ENCODE measurements around the gene PRIMPOL.

DNA sequence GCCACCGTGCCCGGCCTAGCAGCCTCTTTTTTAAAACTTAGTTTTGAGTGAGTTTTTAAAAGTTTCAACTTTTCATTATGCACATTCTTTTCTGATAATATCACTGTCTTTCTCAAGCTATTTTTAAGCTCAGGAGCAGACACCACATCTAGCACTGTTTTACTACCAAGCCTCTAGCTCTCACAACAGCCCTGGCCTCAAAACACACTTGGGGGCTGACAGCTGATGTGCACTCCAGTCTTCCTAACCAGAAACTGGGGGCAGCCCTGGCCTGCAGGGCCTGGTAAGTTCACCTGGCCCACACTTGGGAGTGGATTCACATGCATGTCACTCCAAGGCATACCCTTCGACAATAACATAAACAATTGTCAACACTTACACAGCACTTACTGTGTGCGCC lies 50.4 kb downstream of the PRIMPOL start:
- TF ChIP-seq ZNF316 (IDR thresholded peaks at IDR 0.05) (no peak), TCF7L2 (IDR thresholded peaks at IDR 0.05; ENCODE audit: low read depth, low read length) (no peak), E2F1 (CRISPR knock-in tag; IDR thresholded peaks at IDR 0.05) (no peak), CSDE1 (IDR thresholded peaks at IDR 0.05) (no peak), LEF1 (IDR thresholded peaks at IDR 0.05) (no peak), POLR2A (conservative IDR thresholded peaks at IDR 0.05) (no peak), HDAC1 (IDR thresholded peaks at IDR 0.05) (no peak), RBBP5 (IDR thresholded peaks at IDR 0.05; ENCODE audit: borderline replicate concordance, insufficient read depth, low read length, poor library complexity, severe bottlenecking) (no peak), ZKSCAN8 (CRISPR knock-in tag; IDR thresholded peaks at IDR 0.05) (no peak), ZSCAN29 (IDR thresholded peaks at IDR 0.05) (no peak), CEBPG (CRISPR knock-in tag; IDR thresholded peaks at IDR 0.05) (no peak), CEBPG (tag; conservative IDR thresholded peaks at IDR 0.05 in 1 of 2, IDR thresholded peaks at IDR 0.05 in 1 of 2) (no peak)

Measured in K562 (cell line).